Testis (tissue), 2 donors: ENCODE results near the gene LRPPRC.

Source experiments
- CTCF ChIP-seq, 3 experiments: fragments of 450-650 bp in 2 of 3; fragments of 200-600 bp in 1 of 3; sonication (generic) in 1 of 3; IDR thresholded peaks; one replicate each; pipeline ENCODE4 v1.5.1; 2016 to 2019; ENCODE audit warnings: antibody characterized with exemption in 3 of 3, mild to moderate bottlenecking in 2 of 3, moderate library complexity in 1 of 3
- POLR2A ChIP-seq: fragments of 450-650 bp; IDR thresholded peaks from one replicate; pipeline ENCODE4 v1.6.1; 2017; ENCODE audit warnings: antibody characterized with exemption, mild to moderate bottlenecking, moderate library complexity

- no peak for TF ChIP-seq CTCF (IDR thresholded peaks at IDR 0.05)
- TF ChIP-seq POLR2A = no peak
These were observed 120.9 kb downstream of the LRPPRC start for GRCh38 chr2:43874776-43875451.
